Gastroesophageal sphincter (tissue), 3 donors: ENCODE measurements around the gene RAD9B.

Source experiments
- POLR2A ChIP-seq, 2 donors: fragments of 450-650 bp; IDR thresholded peaks; one replicate each; pipeline ENCODE4 v1.6.1; 2017; ENCODE audit warnings: antibody characterized with exemption in 2 of 2, mild to moderate bottlenecking in 2 of 2, moderate library complexity in 1 of 2
- TF ChIP-seq, protein P1 (sequence below), 4 experiments: fragments of 200-600 bp in 2 of 4; fragments of 450-650 bp in 2 of 4; sonication (generic) in 1 of 4; IDR thresholded peaks; one replicate each; pipeline ENCODE4 v1.5.1; 2017 to 2019; ENCODE audit warnings: antibody characterized with exemption in 4 of 4, mild to moderate bottlenecking in 2 of 4, moderate library complexity in 2 of 4

DNA sequence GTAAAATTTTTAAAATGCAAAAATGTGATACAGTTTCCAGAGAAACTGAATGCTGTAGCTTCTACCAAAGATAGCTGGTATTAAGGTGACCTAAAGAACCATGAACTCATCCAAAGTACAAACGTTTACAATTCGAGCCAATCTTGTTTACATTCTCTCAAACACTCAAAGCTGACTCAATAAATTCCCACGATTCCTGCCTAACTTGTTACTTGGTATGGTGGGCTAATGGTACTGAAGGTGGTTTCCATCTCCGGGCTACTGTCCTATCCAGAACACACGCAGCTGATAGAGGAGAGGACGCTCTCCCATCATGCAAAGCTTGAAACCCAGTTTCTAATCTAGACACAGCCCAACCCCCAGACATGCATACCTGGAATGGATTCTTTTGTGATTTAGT, 31.5 kb downstream of the RAD9B start:
- TF ChIP-seq, protein P1, sequence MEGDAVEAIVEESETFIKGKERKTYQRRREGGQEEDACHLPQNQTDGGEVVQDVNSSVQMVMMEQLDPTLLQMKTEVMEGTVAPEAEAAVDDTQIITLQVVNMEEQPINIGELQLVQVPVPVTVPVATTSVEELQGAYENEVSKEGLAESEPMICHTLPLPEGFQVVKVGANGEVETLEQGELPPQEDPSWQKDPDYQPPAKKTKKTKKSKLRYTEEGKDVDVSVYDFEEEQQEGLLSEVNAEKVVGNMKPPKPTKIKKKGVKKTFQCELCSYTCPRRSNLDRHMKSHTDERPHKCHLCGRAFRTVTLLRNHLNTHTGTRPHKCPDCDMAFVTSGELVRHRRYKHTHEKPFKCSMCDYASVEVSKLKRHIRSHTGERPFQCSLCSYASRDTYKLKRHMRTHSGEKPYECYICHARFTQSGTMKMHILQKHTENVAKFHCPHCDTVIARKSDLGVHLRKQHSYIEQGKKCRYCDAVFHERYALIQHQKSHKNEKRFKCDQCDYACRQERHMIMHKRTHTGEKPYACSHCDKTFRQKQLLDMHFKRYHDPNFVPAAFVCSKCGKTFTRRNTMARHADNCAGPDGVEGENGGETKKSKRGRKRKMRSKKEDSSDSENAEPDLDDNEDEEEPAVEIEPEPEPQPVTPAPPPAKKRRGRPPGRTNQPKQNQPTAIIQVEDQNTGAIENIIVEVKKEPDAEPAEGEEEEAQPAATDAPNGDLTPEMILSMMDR (IDR thresholded peaks at IDR 0.05) = no peak
- no peak for TF ChIP-seq POLR2A (IDR thresholded peaks at IDR 0.05)
